Transverse colon (tissue), 4 donors: ENCODE data around the gene AP1M2.

Source experiments
- EP300 ChIP-seq: sonication (generic); formaldehyde crosslinking; IDR thresholded peaks from one replicate; pipeline ENCODE4 v1.6.1; 2017; ENCODE audit warnings: antibody characterized with exemption, low read depth
- POLR2A ChIP-seq: fragments of 450-650 bp; IDR thresholded peaks from one replicate; pipeline ENCODE4 v1.6.1; 2016; ENCODE audit warnings: antibody characterized with exemption, mild to moderate bottlenecking, moderate library complexity
- POLR2AphosphoS5 ChIP-seq, 3 donors: sonication (generic); formaldehyde crosslinking; IDR thresholded peaks; one replicate each; pipeline ENCODE4 v1.6.1; 2016; ENCODE audit warnings: antibody characterized with exemption in 3 of 3
- TF ChIP-seq, protein P1 (sequence below), 5 experiments: fragments of 200-600 bp in 3 of 5; fragments of 450-650 bp in 2 of 5; sonication (generic) in 3 of 5; IDR thresholded peaks; 1 replicate in 2 of 5; 2 replicates in 3 of 5; pipeline ENCODE4 v1.5.1; 2016 to 2017; ENCODE audit warnings: antibody characterized with exemption in 5 of 5, inconsistent platforms in 3 of 5, mild to moderate bottlenecking in 2 of 5, moderate library complexity in 1 of 5

DNA sequence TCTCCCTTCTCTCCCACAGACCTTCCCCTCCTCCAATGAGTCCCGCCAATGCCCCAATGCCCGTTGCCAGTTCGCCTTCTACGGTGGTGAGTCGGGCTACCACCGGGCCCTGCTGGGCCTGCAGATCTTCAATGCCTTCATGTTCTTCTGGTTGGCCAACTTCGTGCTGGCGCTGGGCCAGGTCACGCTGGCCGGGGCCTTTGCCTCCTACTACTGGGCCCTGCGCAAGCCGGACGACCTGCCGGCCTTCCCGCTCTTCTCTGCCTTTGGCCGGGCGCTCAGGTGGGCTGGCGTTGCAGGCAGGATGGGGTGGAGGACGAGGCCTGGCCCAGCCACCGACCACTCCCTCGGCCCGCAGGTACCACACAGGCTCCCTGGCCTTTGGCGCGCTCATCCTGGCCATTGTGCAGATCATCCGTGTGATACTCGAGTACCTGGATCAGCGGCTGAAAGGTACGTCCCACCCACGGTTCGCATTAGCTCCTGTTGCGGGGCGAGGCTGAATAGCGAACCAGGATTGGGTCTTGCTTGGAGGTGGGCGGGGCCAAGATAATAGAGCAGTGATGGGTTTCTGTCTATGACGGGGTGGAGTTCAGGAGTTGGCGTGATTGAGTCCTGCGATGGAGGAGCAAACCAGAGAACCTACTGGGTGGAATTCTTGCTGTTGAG, 49.3 kb upstream of the AP1M2 start:
- TF ChIP-seq, protein P1, sequence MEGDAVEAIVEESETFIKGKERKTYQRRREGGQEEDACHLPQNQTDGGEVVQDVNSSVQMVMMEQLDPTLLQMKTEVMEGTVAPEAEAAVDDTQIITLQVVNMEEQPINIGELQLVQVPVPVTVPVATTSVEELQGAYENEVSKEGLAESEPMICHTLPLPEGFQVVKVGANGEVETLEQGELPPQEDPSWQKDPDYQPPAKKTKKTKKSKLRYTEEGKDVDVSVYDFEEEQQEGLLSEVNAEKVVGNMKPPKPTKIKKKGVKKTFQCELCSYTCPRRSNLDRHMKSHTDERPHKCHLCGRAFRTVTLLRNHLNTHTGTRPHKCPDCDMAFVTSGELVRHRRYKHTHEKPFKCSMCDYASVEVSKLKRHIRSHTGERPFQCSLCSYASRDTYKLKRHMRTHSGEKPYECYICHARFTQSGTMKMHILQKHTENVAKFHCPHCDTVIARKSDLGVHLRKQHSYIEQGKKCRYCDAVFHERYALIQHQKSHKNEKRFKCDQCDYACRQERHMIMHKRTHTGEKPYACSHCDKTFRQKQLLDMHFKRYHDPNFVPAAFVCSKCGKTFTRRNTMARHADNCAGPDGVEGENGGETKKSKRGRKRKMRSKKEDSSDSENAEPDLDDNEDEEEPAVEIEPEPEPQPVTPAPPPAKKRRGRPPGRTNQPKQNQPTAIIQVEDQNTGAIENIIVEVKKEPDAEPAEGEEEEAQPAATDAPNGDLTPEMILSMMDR (IDR thresholded peaks at IDR 0.05), result no peak
- no peak for TF ChIP-seq POLR2A
- TF ChIP-seq EP300, result no peak
- no peak for TF ChIP-seq POLR2AphosphoS5 (IDR thresholded peaks at IDR 0.05)
